ENCODE measurements around the gene CDKN1C.

The CDKN1C gene

DNA sequence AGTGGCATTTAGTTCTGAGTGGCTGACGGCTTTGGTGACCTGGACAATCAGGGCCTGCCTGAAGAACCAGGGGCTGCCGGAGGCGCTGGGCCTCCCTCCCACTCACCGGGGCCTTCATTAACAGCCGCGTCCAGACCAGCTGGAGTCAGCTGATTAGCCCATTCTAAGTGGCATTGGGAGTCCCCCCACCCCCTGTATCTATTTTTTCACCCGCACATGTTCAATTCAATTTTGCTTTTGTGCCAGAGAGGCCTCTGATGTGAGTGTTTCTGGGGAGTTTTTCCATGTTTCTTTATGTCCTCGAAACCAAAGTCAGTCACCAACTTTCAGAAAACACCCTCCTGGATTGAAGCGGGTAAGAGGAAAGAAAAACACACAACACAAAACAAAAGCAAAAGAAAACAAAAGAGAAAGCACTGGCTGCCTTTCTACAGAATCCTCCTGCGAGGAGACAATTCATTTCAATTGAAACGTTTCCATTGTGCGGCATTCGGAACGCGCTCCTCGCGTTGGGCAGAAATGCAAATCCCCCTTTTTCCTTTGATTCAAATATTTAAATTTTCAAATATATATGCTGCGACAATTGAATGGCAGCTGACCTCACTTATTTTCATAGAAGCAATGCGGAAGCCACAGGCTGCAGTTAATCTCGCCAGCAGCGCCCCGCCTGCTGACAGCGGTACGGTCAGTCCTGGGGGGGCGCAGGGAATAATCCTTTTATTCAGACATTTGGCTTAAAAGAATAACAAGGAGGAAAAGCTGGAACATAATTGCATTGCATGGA lies 17.7 kb downstream of the CDKN1C start:
- H3K18ac ChIP-seq (ENCODE audit: low read length) = no peak overlapping the region
- H3K4me1 ChIP-seq (ENCODE audit: control insufficient read depth in 2 of 2, insufficient read depth in 1 of 2, low read depth in 1 of 2, low read length in 2 of 2) = peaks cover 26 to 42% of the 10 kb centered on the region in 2 donors
- H3K4me3 ChIP-seq (ENCODE audit: low read length in 2 of 2) = peak overlapping the region in 1 of 2 donors; percentile 16
- H3K9me3 ChIP-seq (replicated peaks in 1 of 2; ENCODE audit: control insufficient read depth in 2 of 2, insufficient read depth in 1 of 2, low read depth in 1 of 2, low read length in 2 of 2) = peaks cover 5 to 6% of the 10 kb centered on the region in 2 donors
- no peak overlapping the region for H3K4ac ChIP-seq (ENCODE audit: low read length)
- peak overlapping the region; percentile 56 for H3K4me2 ChIP-seq (ENCODE audit: insufficient read depth, low read length, poor library complexity, severe bottlenecking)
- H3K9ac ChIP-seq (ENCODE audit: low read depth, low read length, poor library complexity) = no peak overlapping the region
- peak overlapping the region; percentile 62 for H2BK5ac ChIP-seq (ENCODE audit: low read length)
- no CpG with 5 or more reads among the region's 25 CpGs for WGBS, 2 donors (ENCODE audit: extremely low coverage in 2 of 2, insufficient read length in 2 of 2, insufficient replicate concordance in 1 of 2)
- H3K27me3 ChIP-seq (ENCODE audit: control insufficient read depth in 3 of 3, insufficient read depth in 3 of 3, low read depth in 1 of 3, low read length in 3 of 3) = peaks cover 3 to 54% (median 33%) of the 10 kb centered on the region in 3 experiments
- peak overlapping the region; percentile 91 for H2BK120ac ChIP-seq (ENCODE audit: low read depth, low read length)
- H2BK12ac ChIP-seq (ENCODE audit: low read length) = no peak overlapping the region
- H4K8ac ChIP-seq (ENCODE audit: low read depth, low read length) = no peak overlapping the region
- H3K23ac ChIP-seq (ENCODE audit: low read depth, low read length, poor library complexity) = no peak overlapping the region
- H3K36me3 ChIP-seq (replicated peaks in 1 of 2; ENCODE audit: control insufficient read depth in 2 of 2, insufficient read depth in 2 of 2, low read length in 2 of 2) = no peaks in the 10 kb centered on the region
- H3K14ac ChIP-seq (ENCODE audit: low read length) = no peak overlapping the region
- no peak overlapping the region for H2BK15ac ChIP-seq (ENCODE audit: low read length)
- H2AK5ac ChIP-seq (ENCODE audit: low read depth, low read length) = no peak overlapping the region
- peak overlapping the region; percentile 77 for H2AFZ ChIP-seq (ENCODE audit: low read length)
- DNase-seq (ENCODE audit: low spot score) = no peak
- peak overlapping the region; percentile 72 for H3K27ac ChIP-seq (replicated peaks; ENCODE audit: low read length)
- H4K91ac ChIP-seq (ENCODE audit: low read depth, low read length, poor library complexity) = no peak overlapping the region
- peaks cover 1% of the 10 kb centered on the region for H3K79me1 ChIP-seq (ENCODE audit: low read depth, low read length)

DNA sequence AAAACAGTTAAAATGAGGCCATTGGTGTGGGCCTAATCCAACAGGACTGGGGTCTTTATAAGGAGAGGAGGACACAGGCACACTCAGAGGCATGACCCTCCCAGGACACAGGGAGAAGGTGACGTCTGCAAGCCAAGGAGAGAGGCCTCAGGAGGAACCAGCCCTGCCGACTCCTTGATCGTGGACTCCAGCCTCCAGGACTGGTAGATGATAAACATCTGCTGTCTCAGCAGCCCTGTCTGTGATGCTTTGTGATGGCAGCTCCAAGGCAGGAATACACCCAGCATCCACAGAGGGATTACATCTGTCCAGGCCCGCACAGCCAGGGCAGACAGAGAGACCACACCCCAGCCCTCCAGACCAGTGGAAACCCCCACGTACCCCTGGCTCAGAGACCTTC lies 18.4 kb downstream of the CDKN1C start:
- Histone ChIP-seq H3K27me3 (ENCODE audit: control insufficient read depth in 3 of 3, insufficient read depth in 3 of 3, low read depth in 1 of 3, low read length in 3 of 3) (peaks cover 3 to 54% (median 33%) of the 10 kb centered on the region in 3 experiments), H4K91ac (ENCODE audit: low read depth, low read length, poor library complexity) (no peak overlapping the region), H3K9me3 (replicated peaks in 1 of 2; ENCODE audit: control insufficient read depth in 2 of 2, insufficient read depth in 1 of 2, low read depth in 1 of 2, low read length in 2 of 2) (peaks cover 5 to 6% of the 10 kb centered on the region in 2 donors), H3K18ac (ENCODE audit: low read length) (peak overlapping the region; percentile 88), H3K27ac (replicated peaks; ENCODE audit: low read length) (peak overlapping the region; percentile 72), H3K14ac (ENCODE audit: low read length) (peak overlapping the region; percentile 5), H2AK5ac (ENCODE audit: low read depth, low read length) (peak overlapping the region; percentile 82), H3K4me3 (ENCODE audit: low read length in 2 of 2) (no peak overlapping the region), H3K9ac (ENCODE audit: low read depth, low read length, poor library complexity) (no peak overlapping the region), H3K4me2 (ENCODE audit: insufficient read depth, low read length, poor library complexity, severe bottlenecking) (peak overlapping the region; percentile 56), H3K79me1 (ENCODE audit: low read depth, low read length) (peaks cover 1% of the 10 kb centered on the region), H3K23ac (ENCODE audit: low read depth, low read length, poor library complexity) (no peak overlapping the region), H4K8ac (ENCODE audit: low read depth, low read length) (no peak overlapping the region), H2BK120ac (ENCODE audit: low read depth, low read length) (peak overlapping the region; percentile 14), H2BK12ac (ENCODE audit: low read length) (peak overlapping the region; percentile 69), H2BK5ac (ENCODE audit: low read length) (peak overlapping the region; percentile 62), H3K36me3 (replicated peaks in 1 of 2; ENCODE audit: control insufficient read depth in 2 of 2, insufficient read depth in 2 of 2, low read length in 2 of 2) (no peaks in the 10 kb centered on the region), H2BK15ac (ENCODE audit: low read length) (peak overlapping the region; percentile 100), H2AFZ (ENCODE audit: low read length) (no peak overlapping the region), H3K4me1 (ENCODE audit: control insufficient read depth in 2 of 2, insufficient read depth in 1 of 2, low read depth in 1 of 2, low read length in 2 of 2) (peaks cover 26 to 42% of the 10 kb centered on the region in 2 donors), H3K4ac (ENCODE audit: low read length) (no peak overlapping the region)
- WGBS, 2 donors (ENCODE audit: extremely low coverage in 2 of 2, insufficient read length in 2 of 2, insufficient replicate concordance in 1 of 2) = no CpG with 5 or more reads among the region's 5 CpGs
- DNase-seq (ENCODE audit: low spot score) = no peak

DNA sequence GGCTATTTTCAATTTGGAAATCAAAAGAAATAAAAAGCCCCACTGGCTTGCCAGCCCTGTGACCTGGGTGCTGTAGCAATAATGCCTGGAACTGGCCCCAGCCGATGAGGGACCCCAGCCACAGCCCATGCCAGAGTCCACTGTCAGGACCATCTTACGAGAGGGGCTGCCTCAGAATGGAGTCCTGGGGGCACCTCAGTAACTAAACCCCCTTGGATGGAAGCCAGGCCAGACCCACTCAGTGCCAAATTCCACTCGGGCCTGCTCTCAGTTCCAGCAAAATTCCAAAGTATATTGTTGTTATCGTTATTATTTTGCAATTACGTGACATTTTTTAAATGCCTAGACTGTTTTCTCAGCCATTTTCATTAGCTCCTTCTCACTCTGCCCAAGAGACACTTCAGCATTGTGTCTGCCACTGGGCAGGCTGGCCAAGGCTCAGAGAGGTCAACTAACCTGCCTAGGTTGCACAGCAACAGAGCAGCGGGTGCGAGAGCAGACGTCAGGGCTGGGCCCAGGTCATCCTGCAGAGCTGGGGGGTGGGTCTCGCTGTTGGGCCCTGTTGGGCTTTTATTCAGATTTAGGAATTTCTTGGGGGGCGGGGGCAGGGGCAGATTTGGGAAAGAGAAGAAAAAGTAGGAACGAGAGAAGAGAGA lies 19.5 kb downstream of the CDKN1C start:
- H2BK12ac ChIP-seq (ENCODE audit: low read length) = no peak overlapping the region
- H4K8ac ChIP-seq (ENCODE audit: low read depth, low read length) = no peak overlapping the region
- no peak overlapping the region for H4K91ac ChIP-seq (ENCODE audit: low read depth, low read length, poor library complexity)
- no peak overlapping the region for H3K4ac ChIP-seq (ENCODE audit: low read length)
- H3K4me3 ChIP-seq (ENCODE audit: low read length in 2 of 2) = no peak overlapping the region
- peak overlapping the region; percentile 62 for H2BK5ac ChIP-seq (ENCODE audit: low read length)
- DNase-seq (ENCODE audit: low spot score) = no peak
- peak overlapping the region; percentile 82 for H2AK5ac ChIP-seq (ENCODE audit: low read depth, low read length)
- WGBS, 2 donors (ENCODE audit: extremely low coverage in 2 of 2, insufficient read length in 2 of 2, insufficient replicate concordance in 1 of 2) = no CpG with 5 or more reads among the region's 11 CpGs
- H3K36me3 ChIP-seq (replicated peaks in 1 of 2; ENCODE audit: control insufficient read depth in 2 of 2, insufficient read depth in 2 of 2, low read length in 2 of 2) = no peaks in the 10 kb centered on the region
- no peak overlapping the region for H3K23ac ChIP-seq (ENCODE audit: low read depth, low read length, poor library complexity)
- H3K9me3 ChIP-seq (replicated peaks in 1 of 2; ENCODE audit: control insufficient read depth in 2 of 2, insufficient read depth in 1 of 2, low read depth in 1 of 2, low read length in 2 of 2) = peaks cover 5 to 6% of the 10 kb centered on the region in 2 donors
- no peak overlapping the region for H3K9ac ChIP-seq (ENCODE audit: low read depth, low read length, poor library complexity)
- H2BK15ac ChIP-seq (ENCODE audit: low read length) = peak overlapping the region; percentile 100
- H2AFZ ChIP-seq (ENCODE audit: low read length) = no peak overlapping the region
- no peak overlapping the region for H3K27ac ChIP-seq (replicated peaks; ENCODE audit: low read length)
- H3K27me3 ChIP-seq (ENCODE audit: control insufficient read depth in 3 of 3, insufficient read depth in 3 of 3, low read depth in 1 of 3, low read length in 3 of 3) = peaks cover 8 to 53% (median 43%) of the 10 kb centered on the region in 3 experiments
- H3K4me1 ChIP-seq (ENCODE audit: control insufficient read depth in 2 of 2, insufficient read depth in 1 of 2, low read depth in 1 of 2, low read length in 2 of 2) = peaks cover 22 to 44% of the 10 kb centered on the region in 2 donors
- no peak overlapping the region for H3K14ac ChIP-seq (ENCODE audit: low read length)
- no peak overlapping the region for H3K4me2 ChIP-seq (ENCODE audit: insufficient read depth, low read length, poor library complexity, severe bottlenecking)
- H3K18ac ChIP-seq (ENCODE audit: low read length) = no peak overlapping the region
- peak overlapping the region; percentile 14 for H2BK120ac ChIP-seq (ENCODE audit: low read depth, low read length)
- H3K79me1 ChIP-seq (ENCODE audit: low read depth, low read length) = peaks cover 1% of the 10 kb centered on the region

DNA sequence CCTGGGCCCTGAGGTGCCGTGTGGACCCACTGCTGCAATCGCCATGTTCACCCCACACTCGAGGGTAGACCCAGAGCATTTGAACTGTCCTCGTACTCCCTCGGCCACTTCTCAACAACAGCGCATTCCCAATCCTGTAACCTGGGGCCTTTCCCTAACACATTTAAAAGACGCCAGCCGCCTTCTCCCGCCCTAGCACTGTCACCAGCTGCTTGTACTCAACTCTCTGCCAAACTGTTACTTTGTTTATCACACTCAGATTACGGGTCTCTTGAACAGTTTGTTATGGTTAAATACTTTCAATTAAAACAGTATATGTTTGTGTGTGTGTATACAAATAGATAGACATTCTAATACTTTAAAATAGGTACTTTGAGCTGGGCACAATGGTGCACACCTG lies 20.7 kb downstream of the CDKN1C start:
- H2BK120ac ChIP-seq (ENCODE audit: low read depth, low read length) = no peak overlapping the region
- H3K36me3 ChIP-seq (replicated peaks in 1 of 2; ENCODE audit: control insufficient read depth in 2 of 2, insufficient read depth in 2 of 2, low read length in 2 of 2) = no peaks in the 10 kb centered on the region
- no CpG with 5 or more reads among the region's 10 CpGs for WGBS, 2 donors (ENCODE audit: extremely low coverage in 2 of 2, insufficient read length in 2 of 2, insufficient replicate concordance in 1 of 2)
- H3K9me3 ChIP-seq (replicated peaks in 1 of 2; ENCODE audit: control insufficient read depth in 2 of 2, insufficient read depth in 1 of 2, low read depth in 1 of 2, low read length in 2 of 2) = peaks cover 4 to 5% of the 10 kb centered on the region in 2 donors
- H3K4me1 ChIP-seq (ENCODE audit: control insufficient read depth in 2 of 2, insufficient read depth in 1 of 2, low read depth in 1 of 2, low read length in 2 of 2) = peaks cover 13 to 40% of the 10 kb centered on the region in 2 donors
- no peak overlapping the region for H3K14ac ChIP-seq (ENCODE audit: low read length)
- H3K79me1 ChIP-seq (ENCODE audit: low read depth, low read length) = peaks cover 1% of the 10 kb centered on the region
- H2AFZ ChIP-seq (ENCODE audit: low read length) = no peak overlapping the region
- H3K4me3 ChIP-seq (ENCODE audit: low read length in 2 of 2) = no peak overlapping the region
- H4K91ac ChIP-seq (ENCODE audit: low read depth, low read length, poor library complexity) = no peak overlapping the region
- H3K27ac ChIP-seq (replicated peaks; ENCODE audit: low read length) = no peak overlapping the region
- peaks cover 6 to 52% (median 39%) of the 10 kb centered on the region in 3 experiments for H3K27me3 ChIP-seq (ENCODE audit: control insufficient read depth in 3 of 3, insufficient read depth in 3 of 3, low read depth in 1 of 3, low read length in 3 of 3)
- H2AK5ac ChIP-seq (ENCODE audit: low read depth, low read length) = peak overlapping the region; percentile 99
- H3K9ac ChIP-seq (ENCODE audit: low read depth, low read length, poor library complexity) = no peak overlapping the region
- no peak for DNase-seq (ENCODE audit: low spot score)
- no peak overlapping the region for H3K4ac ChIP-seq (ENCODE audit: low read length)
- no peak overlapping the region for H2BK12ac ChIP-seq (ENCODE audit: low read length)
- no peak overlapping the region for H4K8ac ChIP-seq (ENCODE audit: low read depth, low read length)
- H3K18ac ChIP-seq (ENCODE audit: low read length) = no peak overlapping the region
- H2BK5ac ChIP-seq (ENCODE audit: low read length) = peak overlapping the region; percentile 87
- peak overlapping the region; percentile 100 for H2BK15ac ChIP-seq (ENCODE audit: low read length)
- H3K4me2 ChIP-seq (ENCODE audit: insufficient read depth, low read length, poor library complexity, severe bottlenecking) = no peak overlapping the region
- H3K23ac ChIP-seq (ENCODE audit: low read depth, low read length, poor library complexity) = no peak overlapping the region
